Mesangial cell (primary cell): Measurements from ENCODE around the gene ERAS. TPM values are rescaled to one million over a fixed set of nuclear protein-coding genes. Genes with fewer than 3 reads are reported as not detected.

Experiments used
- total RNA-seq: library from RNA; depleted of rRNA; stranded (reverse); fragments of >200 nt; gene quantifications from 2 replicates; pipeline ENCODE4 v1.2.3, GENCODE V29; 2015

ERAS gene, protein sequence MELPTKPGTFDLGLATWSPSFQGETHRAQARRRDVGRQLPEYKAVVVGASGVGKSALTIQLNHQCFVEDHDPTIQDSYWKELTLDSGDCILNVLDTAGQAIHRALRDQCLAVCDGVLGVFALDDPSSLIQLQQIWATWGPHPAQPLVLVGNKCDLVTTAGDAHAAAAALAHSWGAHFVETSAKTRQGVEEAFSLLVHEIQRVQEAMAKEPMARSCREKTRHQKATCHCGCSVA
- not detected in 2 replicates for total RNA-seq

GRCh38 chrX:48826135-48826875 is at the start of gene ERAS:
Gene ERAS (plus strand): TSS chrX:48826513. CDS start chrX:48829124, 2,611 bp downstream.

GRCh38 chrX:48786341-48786800 is 39.9 kb upstream of the ERAS start, which contains the start of gene GATA1:
Gene GATA1 (plus strand): TSS chrX:48786590. CDS start chrX:48791110, 4,520 bp downstream.

DNA sequence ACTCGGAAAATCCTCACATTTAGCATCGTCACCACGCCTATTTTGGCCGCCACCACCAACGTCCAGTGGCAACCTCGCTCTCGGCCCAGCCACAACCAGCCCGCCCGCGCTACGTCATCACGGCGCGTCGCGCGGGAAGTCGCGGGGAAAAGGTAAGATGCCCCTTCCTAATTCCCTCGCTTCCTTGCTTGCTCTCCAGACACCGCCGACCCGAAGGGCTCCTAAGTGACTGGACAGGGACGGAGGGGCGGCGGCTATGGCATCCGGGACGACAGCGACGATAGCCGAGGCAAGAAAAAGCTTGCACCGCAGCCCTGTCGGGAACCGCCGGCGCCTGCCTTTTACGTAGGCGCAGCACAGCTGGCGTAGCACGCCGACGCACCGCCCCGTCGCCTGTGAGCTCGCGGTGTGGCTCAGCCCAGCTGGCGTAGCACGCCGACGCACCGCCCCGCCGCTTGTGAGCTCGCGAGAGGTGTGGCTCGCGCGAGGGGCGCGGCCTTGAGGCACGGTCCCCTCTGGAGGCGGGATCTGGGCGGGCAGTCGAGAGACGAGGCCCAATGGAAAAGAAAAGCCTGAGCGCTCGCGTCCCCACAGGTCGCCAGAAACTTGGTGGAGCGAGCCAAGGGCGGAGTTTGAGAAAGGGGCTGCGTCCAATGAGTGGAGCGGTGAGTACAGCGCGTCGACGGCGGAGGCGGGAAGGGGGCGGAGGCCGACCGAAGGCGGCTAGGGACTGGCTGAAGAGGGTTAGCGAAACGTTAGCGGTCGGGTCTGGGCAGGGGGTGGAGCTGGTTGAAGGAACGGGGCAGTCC is 24.8 kb upstream of the ERAS start, which contains the start of gene HDAC6:
Gene HDAC6, plus strand, starts transcription at position 788 of the 809 bp plus-strand sequence. CDS start 626 bp downstream, outside the sequence.

DNA sequence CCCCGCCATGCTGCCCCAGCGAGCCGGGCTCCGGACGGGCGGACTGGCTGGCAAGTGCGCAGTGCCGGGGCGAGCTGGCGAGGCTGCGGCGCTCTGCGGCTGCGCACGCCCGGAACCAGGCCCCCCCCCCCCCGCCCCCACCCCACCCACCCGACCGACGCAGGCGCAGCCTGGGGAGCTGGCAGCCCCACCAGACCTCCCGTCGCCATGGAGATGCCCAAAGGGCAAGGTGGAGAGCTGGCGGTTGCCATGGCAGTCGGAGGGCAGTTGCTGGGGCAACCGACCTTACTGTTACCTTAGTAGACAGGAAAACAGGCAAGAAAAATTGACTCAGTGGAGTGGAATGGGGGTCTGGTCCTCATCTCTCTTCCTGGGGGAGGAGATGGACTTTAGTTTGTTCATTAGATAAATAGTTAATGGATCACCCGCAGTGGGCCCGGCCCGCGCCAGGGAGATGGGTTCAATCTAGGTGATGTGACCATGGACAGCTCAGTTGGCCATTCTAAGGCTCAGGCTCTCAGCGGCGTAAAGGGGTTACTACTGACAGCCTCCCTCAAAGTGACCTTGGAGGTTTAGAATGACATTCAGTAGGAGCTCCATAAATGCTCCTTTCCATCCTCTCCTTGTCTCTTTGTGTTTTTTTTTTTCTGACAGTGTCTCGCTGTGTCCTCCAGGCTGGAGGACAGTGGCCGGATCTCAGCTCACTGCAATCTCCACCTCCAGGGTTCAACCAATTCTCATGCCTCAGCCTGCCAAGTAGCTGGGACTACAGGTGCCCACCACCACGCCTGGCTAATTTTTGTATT is 9.4 kb downstream of the ERAS start, which contains the start of gene PCSK1N:
Gene PCSK1N, minus strand, starts transcription at position 87 of the 806 bp plus-strand sequence. Its CDS starts 78 bp downstream, at position 9.

Other genes starting within 250 kb of the ERAS start
- gene WDR13, start 229.0 kb upstream of the ERAS start, total RNA-seq = 99.2 and 124 TPM in 2 replicates
- gene WAS, start 142.7 kb upstream of the ERAS start, total RNA-seq = 0.38 TPM in 1 of 2 replicates, not detected in the other
- gene SUV39H1, start 129.8 kb upstream of the ERAS start, total RNA-seq = 3.9 and 29.8 TPM in 2 replicates
- gene GLOD5, start 64.8 kb upstream of the ERAS start, total RNA-seq = not detected in 2 replicates
- gene GATA1, start 39.9 kb upstream of the ERAS start, total RNA-seq = not detected in 2 replicates
- gene HDAC6, start 24.4 kb upstream of the ERAS start, total RNA-seq = 44.2 and 61.4 TPM in 2 replicates
- gene PCSK1N, start 9.1 kb downstream of the ERAS start, total RNA-seq = 9.5 and 32.6 TPM in 2 replicates
- gene TIMM17B, start 71.3 kb downstream of the ERAS start, total RNA-seq = 76.9 and 84.4 TPM in 2 replicates
- 59.7 and 70.9 TPM in 2 replicates for gene PQBP1, start 71.4 kb downstream of the ERAS start, total RNA-seq
- gene SLC35A2, start 85.1 kb downstream of the ERAS start, total RNA-seq = 26.7 and 34.0 TPM in 2 replicates
- 9.0 and 13.0 TPM in 2 replicates for gene PIM2, start 92.5 kb downstream of the ERAS start, total RNA-seq
- gene OTUD5, start 131.1 kb downstream of the ERAS start, total RNA-seq = 34.7 and 47.8 TPM in 2 replicates
- 0.98 and 3.4 TPM in 2 replicates for gene KCND1, start 145.3 kb downstream of the ERAS start, total RNA-seq
- 9.3 and 17.5 TPM in 2 replicates for gene GRIPAP1, start 175.8 kb downstream of the ERAS start, total RNA-seq
- 67.7 and 71.9 TPM in 2 replicates for gene TFE3, start 216.8 kb downstream of the ERAS start, total RNA-seq
- gene CCDC120, start 232.5 kb downstream of the ERAS start, total RNA-seq = 3.1 and 10.0 TPM in 2 replicates
- gene PRAF2, start 247.5 kb downstream of the ERAS start, total RNA-seq = 27.7 and 35.4 TPM in 2 replicates